CD4-positive, alpha-beta T cell treated with Interferon alpha-2 for 1 hour (primary cell): ENCODE results near the gene CNDP1.
"Not testable (repeated sequence)": the region's sequence is repeated elsewhere in the genome, so short reads cannot be mapped to it uniquely, and the experiment has no call there.

Experiments used
- DNase-seq, 2 donors: peaks; one replicate each; pipeline ENCODE4 v3.0.0-alpha.2; 2020 to 2022

The CNDP1 gene

DNA sequence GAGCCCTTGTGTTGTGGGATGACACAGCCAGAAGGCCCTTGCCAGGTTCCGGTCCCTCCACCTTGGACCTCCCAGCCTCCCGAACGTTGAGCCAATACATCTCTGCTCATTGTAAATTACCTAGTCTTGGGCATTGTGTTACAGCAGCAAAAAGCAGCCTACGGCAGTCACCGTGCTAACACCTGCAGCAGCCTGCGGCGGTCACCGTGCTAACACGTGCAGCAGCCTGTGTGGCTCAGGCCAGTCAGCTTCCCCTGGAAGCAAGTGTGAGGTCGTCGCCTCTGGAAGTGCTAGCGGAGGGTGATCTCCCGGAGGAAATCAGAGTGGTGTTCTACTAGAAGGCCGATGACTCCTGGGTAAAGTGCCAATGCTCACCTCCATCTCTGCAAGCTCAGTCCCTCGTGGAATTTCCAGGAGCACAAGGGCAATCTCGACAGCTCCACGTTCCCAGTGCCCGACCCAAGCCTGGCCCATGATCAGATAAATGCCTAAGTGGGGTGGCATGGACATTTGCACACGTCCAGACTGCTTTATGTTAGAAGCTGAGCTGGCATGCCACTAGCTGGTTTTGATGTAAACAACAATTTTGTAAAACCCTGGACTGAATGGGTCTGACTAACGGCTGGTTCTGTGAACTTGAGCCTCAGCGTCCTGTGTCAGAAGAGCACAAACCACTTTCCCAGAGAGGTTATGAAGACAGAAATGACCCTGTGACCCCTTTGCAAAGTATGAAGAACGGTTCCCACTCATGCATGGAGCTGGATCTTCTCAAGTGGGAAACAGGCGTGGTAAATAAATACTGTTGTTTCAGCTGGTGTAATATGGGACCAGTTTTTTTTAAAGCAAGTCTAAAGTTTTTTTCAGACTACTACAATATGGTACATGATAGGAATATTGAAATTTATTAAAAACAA is 11.4 kb upstream of the CNDP1 start:
- no peak for DNase-seq

DNA sequence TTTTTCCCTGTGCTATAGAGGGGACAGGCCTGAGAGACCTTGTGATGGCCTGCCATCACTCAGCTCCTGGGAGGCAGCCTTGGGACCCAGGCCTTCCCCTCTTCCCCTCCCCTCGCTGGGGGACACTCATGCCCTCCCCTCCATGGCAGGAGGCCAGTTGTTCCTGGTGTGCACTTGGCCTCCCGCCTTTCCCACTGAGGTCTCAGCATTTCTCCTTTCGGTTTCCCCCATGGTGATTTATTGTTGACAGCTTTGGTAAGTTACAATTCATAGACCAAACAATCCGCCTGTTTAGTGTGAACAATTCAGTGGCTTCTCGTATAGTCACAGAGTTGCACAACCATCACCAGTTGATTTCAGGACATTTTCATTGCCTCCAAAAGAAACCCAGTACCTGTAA is 10.2 kb upstream of the CNDP1 start:
- DNase-seq: no peak

DNA sequence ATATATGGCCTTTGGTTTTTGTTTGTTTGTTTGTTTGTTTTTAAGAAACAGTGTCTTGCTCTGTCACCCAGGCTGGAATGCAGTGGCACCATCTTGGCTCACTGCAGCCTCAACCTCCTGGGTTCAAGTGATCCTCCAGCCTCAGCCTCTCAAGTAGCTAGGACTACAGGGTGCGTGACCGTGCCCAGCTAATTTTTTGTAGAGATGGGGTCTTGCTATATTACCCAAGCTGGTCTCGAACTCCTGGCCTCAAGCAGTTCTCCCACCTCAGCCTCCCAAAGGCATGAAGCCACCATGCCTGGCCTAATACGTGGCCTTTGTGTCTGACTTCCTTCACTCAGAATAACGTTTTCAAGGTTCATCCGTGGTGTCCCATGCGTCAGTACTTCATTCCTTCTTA is 9.4 kb upstream of the CNDP1 start:
- DNase-seq: not testable (repeated sequence)

- DNase-seq: no peak
Observed at GRCh38 chr18:74525741-74526140, 8.6 kb upstream of the CNDP1 start.

GRCh38 chr18:74526488-74526887 is 7.8 kb upstream of the CNDP1 start:
- no peak for DNase-seq

GRCh38 chr18:74528478-74528877 is 5.8 kb upstream of the CNDP1 start:
- DNase-seq: no peak

- no peak for DNase-seq
Observed at GRCh38 chr18:74528913-74529312, 5.4 kb upstream of the CNDP1 start.

DNA sequence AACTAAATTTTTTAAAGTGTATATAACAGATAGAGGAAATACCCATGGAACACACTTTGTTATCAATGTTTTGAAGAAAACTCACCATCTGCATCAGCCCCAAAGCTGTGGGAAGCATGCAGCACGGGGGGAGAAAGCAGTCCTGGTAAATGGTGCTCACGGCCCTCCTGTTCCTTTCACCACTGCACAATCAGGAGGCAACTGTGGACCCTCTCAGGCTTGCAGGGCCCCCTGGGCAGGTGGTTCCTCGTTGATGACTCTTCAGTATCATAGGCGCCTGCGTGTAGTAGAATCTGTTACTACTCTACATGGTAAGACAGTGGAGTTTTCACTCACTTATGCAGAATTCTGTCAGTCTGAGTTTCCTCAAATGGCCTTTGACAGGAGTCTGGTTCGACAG is 4.9 kb upstream of the CNDP1 start:
- DNase-seq: no peak

DNA sequence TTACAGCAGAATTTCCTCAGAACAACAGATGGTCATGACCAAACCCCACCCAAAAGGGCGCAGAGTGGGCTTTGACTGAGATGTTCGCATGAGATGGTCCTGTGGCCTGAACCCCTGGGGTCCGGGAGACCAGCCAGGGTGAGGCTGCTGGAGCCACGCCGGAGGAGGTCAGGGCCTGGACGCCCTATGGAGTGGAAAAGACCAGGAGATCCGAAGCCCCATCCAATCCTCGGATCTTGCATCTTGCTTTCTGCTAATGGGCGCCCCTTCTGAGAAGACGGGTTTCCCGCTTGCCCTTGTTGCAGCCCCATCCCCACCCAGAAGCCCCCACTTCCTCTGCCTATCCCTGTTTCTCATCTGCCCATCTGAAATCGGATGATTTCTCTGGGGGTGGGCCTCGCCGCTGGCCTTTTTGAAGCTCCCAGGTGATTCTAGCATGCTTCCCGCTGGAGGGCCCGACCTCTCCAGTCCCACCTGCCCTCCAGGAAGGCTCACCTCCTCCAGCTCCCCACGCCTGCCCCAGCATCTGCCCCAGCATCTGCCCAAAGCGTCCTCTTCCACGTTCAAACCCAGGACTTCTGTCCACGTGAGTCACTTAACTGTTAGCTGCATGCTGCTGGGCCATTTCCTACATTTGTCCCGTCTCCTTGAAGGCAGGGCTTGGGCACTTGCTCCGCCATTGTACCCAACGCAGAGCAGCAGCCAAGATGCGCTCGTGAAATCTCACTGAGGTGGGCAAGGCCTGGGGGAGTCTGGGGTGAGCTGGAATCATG is 4.3 kb upstream of the CNDP1 start:
- no peak for DNase-seq

DNA sequence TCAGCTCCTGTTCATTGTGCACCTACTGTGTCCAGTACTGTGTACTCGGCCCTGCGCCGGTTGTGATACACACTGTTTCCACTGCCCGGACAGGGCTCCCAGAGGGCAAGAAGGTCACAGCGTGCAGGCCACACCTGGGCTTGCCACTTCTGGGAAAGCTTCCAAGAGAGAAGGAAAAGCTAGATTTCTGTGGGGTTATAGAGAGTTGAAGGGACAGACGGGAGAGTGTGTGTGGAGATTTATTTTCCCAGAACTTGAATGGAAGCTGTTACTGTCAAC is 3.8 kb upstream of the CNDP1 start:
- DNase-seq: no peak

GRCh38 chr18:74531043-74531442 is 3.3 kb upstream of the CNDP1 start:
- no peak for DNase-seq

GRCh38 chr18:74532511-74533025 is 1.7 kb upstream of the CNDP1 start:
- no peak for DNase-seq

DNA sequence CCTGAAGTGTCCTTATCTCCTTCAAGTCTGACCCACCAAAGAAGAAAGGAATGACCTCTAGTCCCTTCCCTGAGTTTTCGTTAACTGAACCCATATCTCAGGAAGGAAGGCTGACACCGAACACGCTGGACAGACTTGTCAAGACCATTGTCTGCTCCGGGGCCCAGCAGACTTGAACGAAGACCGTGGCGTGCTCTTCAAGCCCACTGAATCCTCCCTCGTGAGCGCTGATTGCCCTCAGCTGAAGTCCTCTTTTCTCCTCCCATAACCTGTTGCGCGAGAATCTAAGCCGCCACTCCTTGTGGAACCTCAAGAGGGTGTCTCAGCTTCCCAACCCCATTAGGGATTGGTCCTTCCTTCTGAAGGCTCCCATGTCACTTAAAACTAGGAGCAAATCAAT is 634 bp upstream of the CNDP1 start:
- DNase-seq: no peak

GRCh38 chr18:74534981-74535649 is 815 bp downstream of the CNDP1 start:
- no peak for DNase-seq

DNA sequence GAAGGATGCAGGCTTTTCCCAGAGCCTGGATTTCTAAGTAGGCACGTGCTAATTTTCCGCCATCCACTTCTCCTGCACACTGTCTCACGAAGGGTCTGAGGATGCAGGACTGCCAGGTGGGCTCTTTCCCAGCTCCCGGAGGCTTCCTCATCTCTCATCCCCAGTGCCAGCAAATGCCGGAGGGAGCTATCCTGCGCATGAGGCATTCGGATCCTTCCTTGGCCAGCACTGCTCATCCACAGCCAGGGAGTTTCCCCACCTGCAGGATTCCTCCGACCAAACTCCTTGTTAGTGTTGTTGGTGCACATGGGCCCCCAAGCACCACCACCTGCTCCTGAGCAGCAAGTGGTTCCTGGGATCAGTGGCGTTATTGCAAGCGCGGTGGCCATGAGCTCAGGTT is 5.0 kb downstream of the CNDP1 start:
- no peak for DNase-seq

DNA sequence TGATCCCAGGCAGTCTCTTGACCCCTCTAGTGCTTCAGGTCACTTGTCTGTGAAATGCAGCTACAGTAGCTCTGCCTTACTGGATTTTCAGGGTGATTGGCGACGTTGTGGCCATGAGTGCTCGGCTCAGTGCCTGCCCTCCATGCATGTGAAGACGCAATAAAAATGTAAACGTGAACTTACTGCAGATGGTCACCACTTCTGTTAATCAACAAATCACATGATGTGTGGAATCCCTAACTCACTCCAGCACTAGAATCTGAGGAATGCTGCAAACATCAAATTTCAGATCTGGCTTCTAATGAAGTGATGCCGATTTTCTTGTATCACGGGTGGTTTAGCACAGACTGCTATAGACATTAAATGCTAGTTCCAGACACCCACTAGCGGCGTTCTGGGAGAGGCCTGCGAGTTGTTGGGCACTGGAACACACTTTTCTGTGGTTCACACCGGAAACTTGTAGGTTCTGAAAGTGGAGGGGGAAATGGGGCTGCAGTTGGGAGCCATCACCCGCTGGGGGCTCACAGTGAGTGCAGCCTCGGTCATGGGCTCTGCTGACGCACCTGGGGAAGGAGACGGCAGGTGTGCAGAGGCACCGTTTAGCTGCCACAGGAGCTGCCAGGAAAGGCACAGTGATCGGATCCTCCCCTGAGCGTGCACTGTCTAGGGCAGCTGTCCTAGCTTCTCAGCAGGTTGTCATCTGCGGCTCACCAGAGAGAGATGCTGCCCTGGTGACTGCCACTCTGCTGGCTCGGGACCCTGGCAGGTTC is 6.5 kb downstream of the CNDP1 start:
- no peak for DNase-seq

GRCh38 chr18:74541703-74542555 is 7.6 kb downstream of the CNDP1 start:
- DNase-seq: no peak

- no peak for DNase-seq
Observed at GRCh38 chr18:74544898-74545297, 10.6 kb downstream of the CNDP1 start.

- DNase-seq: no peak
Observed at GRCh38 chr18:74546007-74546406, 11.7 kb downstream of the CNDP1 start.

DNA sequence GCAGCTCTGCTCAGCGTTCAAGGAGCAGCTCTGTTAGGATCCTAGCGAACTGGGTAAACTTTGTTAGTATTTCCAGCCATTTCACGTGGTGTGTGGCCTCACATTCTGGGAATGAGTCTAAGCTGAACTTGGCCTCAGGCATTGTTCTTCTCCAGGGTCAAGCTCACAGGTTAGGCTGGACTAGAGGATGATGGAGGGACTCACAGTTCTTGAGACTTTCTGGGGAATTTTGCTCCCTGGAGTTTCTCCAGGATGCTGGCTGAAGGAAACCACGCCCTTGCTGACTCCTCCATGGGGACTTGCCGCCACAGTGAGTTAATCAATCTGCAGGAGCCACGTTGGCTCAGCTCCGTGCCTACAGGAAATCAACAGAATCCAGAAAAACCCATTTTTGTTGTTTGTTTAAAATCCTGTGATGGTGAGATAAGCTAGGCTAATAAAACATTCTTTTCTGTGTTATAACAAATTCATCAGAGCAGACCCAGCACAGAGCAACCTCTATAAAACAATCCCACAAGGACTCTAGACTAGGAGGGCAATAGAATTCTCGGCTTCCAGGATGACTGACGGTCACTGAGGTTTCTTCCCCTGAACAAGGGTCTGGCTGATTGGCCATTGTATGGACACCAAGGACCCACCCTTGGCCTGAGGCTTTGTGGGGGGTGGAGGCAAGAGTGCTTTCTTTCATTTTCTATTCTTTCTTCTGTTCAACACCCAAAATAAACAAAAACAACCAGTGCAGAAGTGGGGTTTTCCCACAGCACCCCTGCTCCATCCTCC is 12.6 kb downstream of the CNDP1 start:
- DNase-seq: no peak

DNA sequence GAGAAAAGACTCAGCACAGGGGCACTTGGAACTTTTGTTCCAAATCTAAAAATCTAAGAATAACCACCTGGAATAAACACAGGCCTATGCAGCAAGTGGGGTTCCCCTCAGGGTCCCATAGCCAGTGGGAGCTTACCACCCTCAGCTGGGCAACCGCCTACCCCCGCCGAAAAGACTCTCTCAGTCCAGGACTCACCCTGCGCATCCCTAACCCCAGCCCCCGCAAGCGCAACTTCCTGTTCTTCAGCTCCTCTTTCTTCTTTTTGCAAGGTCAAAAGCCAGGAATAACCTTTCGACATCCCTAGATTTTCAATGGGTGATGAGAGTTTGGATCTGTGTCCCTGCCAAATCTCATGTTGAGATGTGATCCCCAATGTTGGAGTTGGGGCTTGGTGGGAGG is 13.6 kb downstream of the CNDP1 start:
- no peak for DNase-seq
